ENCODE measurements around the gene SUPT5H. TPM values are rescaled to one million over a fixed set of nuclear protein-coding genes. Genes with fewer than 3 reads are reported as not detected.

Gene SUPT5H
- total RNA-seq, 2 experiments from 2014 or later: 173 to 176 TPM

- peak overlapping the region; percentile 84 for H3K4me3 Mint-ChIP-seq
- peaks cover 2% of the 10 kb centered on the region for H3K27me3 Mint-ChIP-seq
- POLR2A ChIA-PET: interaction anchor here (1.0 to 2.4 kb wide), 9 partner anchors 11 to 286 kb away, joined by 3 to 69 read pairs (median 13); partner anchors contain the start of genes MED29, PAF1, PAK4 and RPS16
- peaks cover 37% of the 10 kb centered on the region for H3K4me1 Mint-ChIP-seq
- peak; percentile 34 for ATAC-seq (ENCODE audit: low read depth)
- H3K27ac Mint-ChIP-seq: peak overlapping the region; percentile 98
- H3K9me3 Mint-ChIP-seq: no peaks in the 10 kb centered on the region
- DNase-seq: peak; percentile 85
- H3K36me3 Mint-ChIP-seq: peaks cover 27% of the 10 kb centered on the region
Measured at GRCh38 chr19:39411832-39412099, 33.6 kb upstream of the SUPT5H start.

- POLR2A ChIA-PET: interaction anchor here (1.0 to 2.4 kb wide), 9 partner anchors 11 to 287 kb away, joined by 3 to 69 read pairs (median 13); partner anchors contain the start of genes MED29, PAF1, PAK4 and RPS16
- Mint-ChIP-seq H3K36me3 (peaks cover 26% of the 10 kb centered on the region), H3K4me1 (peaks cover 37% of the 10 kb centered on the region), H3K9me3 (no peaks in the 10 kb centered on the region), H3K4me3 (peak within 1 kb of the TSS; percentile 97), H3K27me3 (peaks cover 2% of the 10 kb centered on the region), H3K27ac (peak within 1 kb of the TSS; percentile 98)
- peak; percentile 98 for DNase-seq
- peak; percentile 69 for ATAC-seq (ENCODE audit: low read depth)
Measured at GRCh38 chr19:39412100-39412866, 33.1 kb upstream of the SUPT5H start, which contains the start of gene PLEKHG2. Gene PLEKHG2, plus strand, starts transcription at chr19:39412669. Its CDS starts 1,418 bp downstream, at chr19:39414087.

- H3K4me1 Mint-ChIP-seq: peaks cover 39% of the 10 kb centered on the region
- POLR2A ChIA-PET: interaction anchor here (0.6 to 2.4 kb wide), 6 partner anchors 12 to 287 kb away, joined by 3 to 69 read pairs (median 16); partner anchors contain the start of genes MED29, PAF1, PAK4 and SAMD4B
- peak overlapping the region; percentile 84 for H3K4me3 Mint-ChIP-seq
- peaks cover 25% of the 10 kb centered on the region for H3K36me3 Mint-ChIP-seq
- H3K9me3 Mint-ChIP-seq: no peaks in the 10 kb centered on the region
- no peak for ATAC-seq (ENCODE audit: low read depth)
- peaks cover 2% of the 10 kb centered on the region for H3K27me3 Mint-ChIP-seq
- DNase-seq: no peak
- H3K27ac Mint-ChIP-seq: peak overlapping the region; percentile 98
Measured at GRCh38 chr19:39412867-39413271, 32.5 kb upstream of the SUPT5H start.

GRCh38 chr19:39413272-39413910, 32.0 kb upstream of the SUPT5H start:
- Mint-ChIP-seq H3K27ac (peak overlapping the region; percentile 98), H3K36me3 (peaks cover 20% of the 10 kb centered on the region), H3K27me3 (peaks cover 2% of the 10 kb centered on the region), H3K9me3 (no peaks in the 10 kb centered on the region), H3K4me1 (peaks cover 39% of the 10 kb centered on the region), H3K4me3 (peak overlapping the region; percentile 97)
- no peak for DNase-seq
- ATAC-seq (ENCODE audit: low read depth): no peak
- POLR2A ChIA-PET: interaction anchor here (0.6 to 2.7 kb wide), 4 partner anchors 13 to 22 kb away, joined by 3 to 18 read pairs (median 5); partner anchors contain the start of gene RPS16

- Mint-ChIP-seq H3K4me3 (peak overlapping the region; percentile 97), H3K27me3 (peaks cover 2% of the 10 kb centered on the region), H3K36me3 (peaks cover 14% of the 10 kb centered on the region), H3K4me1 (peaks cover 33% of the 10 kb centered on the region), H3K9me3 (no peaks in the 10 kb centered on the region), H3K27ac (peak overlapping the region; percentile 90)
- DNase-seq: no peak
- ATAC-seq (ENCODE audit: low read depth): no peak
- POLR2A ChIA-PET: interaction anchor here (1.1 to 2.7 kb wide), 3 partner anchors 13 to 21 kb away, joined by 3 to 18 read pairs (median 5); partner anchors contain the start of gene RPS16
Measured at GRCh38 chr19:39413911-39414608, 31.3 kb upstream of the SUPT5H start.

GRCh38 chr19:39415111-39416046, 30.0 kb upstream of the SUPT5H start:
- Mint-ChIP-seq H3K9me3 (no peaks in the 10 kb centered on the region), H3K4me3 (no peak overlapping the region), H3K4me1 (peaks cover 31% of the 10 kb centered on the region), H3K27ac (no peak overlapping the region), H3K27me3 (peaks cover 2% of the 10 kb centered on the region), H3K36me3 (peaks cover 14% of the 10 kb centered on the region)
- ATAC-seq (ENCODE audit: low read depth) (no peak), DNase-seq (no peak)
- POLR2A ChIA-PET: interaction anchor here (2.7 kb wide), 1 partner anchor 20 kb away, joined by 18 read pairs; the partner anchor contains the start of gene RPS16

GRCh38 chr19:39416152-39417120, 28.9 kb upstream of the SUPT5H start:
- H3K27ac Mint-ChIP-seq: no peak overlapping the region
- ATAC-seq (ENCODE audit: low read depth) (no peak), DNase-seq (no peak)
- H3K36me3 Mint-ChIP-seq: peaks cover 14% of the 10 kb centered on the region
- H3K4me3 Mint-ChIP-seq: no peak overlapping the region
- peaks cover 2% of the 10 kb centered on the region for H3K27me3 Mint-ChIP-seq
- POLR2A ChIA-PET: interaction anchor here (6.0 kb wide), 1 partner anchor 19 kb away, joined by 26 read pairs; the partner anchor contains the start of gene RPS16
- H3K9me3 Mint-ChIP-seq: no peaks in the 10 kb centered on the region
- H3K4me1 Mint-ChIP-seq: peaks cover 20% of the 10 kb centered on the region

GRCh38 chr19:39417463-39418181, 27.8 kb upstream of the SUPT5H start:
- Mint-ChIP-seq H3K4me3 (no peak overlapping the region), H3K27ac (no peak overlapping the region)

GRCh38 chr19:39419003-39419402, 26.4 kb upstream of the SUPT5H start:
- ATAC-seq (ENCODE audit: low read depth) (no peak), DNase-seq (no peak)
- Mint-ChIP-seq H3K9me3 (no peaks in the 10 kb centered on the region), H3K27me3 (no peaks in the 10 kb centered on the region), H3K4me3 (no peak overlapping the region), H3K36me3 (peaks cover 11% of the 10 kb centered on the region), H3K27ac (no peak overlapping the region), H3K4me1 (peaks cover 10% of the 10 kb centered on the region)
- POLR2A ChIA-PET: interaction anchor here (0.9 to 6.0 kb wide), 3 partner anchors 9 to 16 kb away, joined by 4 to 26 read pairs (median 4); partner anchors contain the start of gene RPS16

More at GRCh38 chr19:39417463-39418181, 27.8 kb upstream of the SUPT5H start:
- ATAC-seq (ENCODE audit: low read depth) (no peak), DNase-seq (no peak)
- H3K9me3 Mint-ChIP-seq: no peaks in the 10 kb centered on the region
- peaks cover 14% of the 10 kb centered on the region for H3K4me1 Mint-ChIP-seq
- POLR2A ChIA-PET: interaction anchor here (0.6 to 6.0 kb wide), 3 partner anchors 13 to 21 kb away, joined by 3 to 26 read pairs (median 4); partner anchors contain the start of gene RPS16
- H3K36me3 Mint-ChIP-seq: peaks cover 12% of the 10 kb centered on the region
- no peaks in the 10 kb centered on the region for H3K27me3 Mint-ChIP-seq

- POLR2A ChIA-PET: interaction anchor here (6.0 kb wide), 1 partner anchor 15 kb away, joined by 26 read pairs; the partner anchor contains the start of gene RPS16
- ATAC-seq (ENCODE audit: low read depth) (no peak), DNase-seq (no peak)
- no peaks in the 10 kb centered on the region for H3K27me3 Mint-ChIP-seq
- peaks cover 5% of the 10 kb centered on the region for H3K36me3 Mint-ChIP-seq
- no peaks in the 10 kb centered on the region for H3K9me3 Mint-ChIP-seq
- no peak overlapping the region for H3K4me3 Mint-ChIP-seq
- H3K4me1 Mint-ChIP-seq: peaks cover 1% of the 10 kb centered on the region
- H3K27ac Mint-ChIP-seq: no peak overlapping the region
Measured at GRCh38 chr19:39420769-39421168, 24.6 kb upstream of the SUPT5H start.

All from activated naive CD8-positive, alpha-beta T cell treated with anti-CD3 and anti-CD28 coated beads, Interleukin-2, amount 10 ng/mL, durations not matched to agents 7 days and 5 days (primary cell).